H7 (cell line): ENCODE results near the gene ABCA13. TPM values are rescaled to one million over a fixed set of nuclear protein-coding genes. Genes with fewer than 3 reads are reported as not detected.
A peak's percentile ranks its signal among the peaks of the same experiment; 100 is the strongest.
"Not testable (repeated sequence)": the region's sequence is repeated elsewhere in the genome, so short reads cannot be mapped to it uniquely, and the experiment has no call there.

ENCODE experiments used
- DNase-seq: peaks from one replicate; pipeline ENCODE4 v3.0.0; 2012
- H3K27me3 ChIP-seq: 2 replicates; pipeline ENCODE4 v1.6.0; 2011; ENCODE audit warnings: mild to moderate bottlenecking, low read length; ENCODE audit not compliant: control insufficient read depth, insufficient read depth
- H3K36me3 ChIP-seq: replicated peaks from 2 replicates; pipeline ENCODE4 v1.5.1; 2011; ENCODE audit warnings: low read length; ENCODE audit not compliant: control insufficient read depth, insufficient read depth
- H3K4me3 ChIP-seq: 2 replicates; pipeline ENCODE4 v1.5.1; 2011; ENCODE audit warnings: low read depth, mild to moderate bottlenecking, control low read depth, low read length, moderate library complexity; ENCODE audit not compliant: insufficient read depth
- total RNA-seq: library from RNA; depleted of rRNA; stranded (reverse); fragments of >200 nt; shearing (Covaris generic); gene quantifications from 2 replicates; pipeline ENCODE4 v1.2.3, GENCODE V29; 2014

ABCA13 gene
- total RNA-seq, 1 experiment from 2014 or later = not detected

- no peaks in the 10 kb centered on the region for H3K36me3 ChIP-seq
- no peaks in the 10 kb centered on the region for H3K27me3 ChIP-seq
- H3K4me3 ChIP-seq = no peak overlapping the region
- no peak for DNase-seq
Measured at GRCh38 chr7:48188776-48189520, 17.7 kb downstream of the ABCA13 start.

GRCh38 chr7:48192996-48193395 lies 21.7 kb downstream of the ABCA13 start:
- H3K27me3 ChIP-seq = no peaks in the 10 kb centered on the region
- no peak overlapping the region for H3K4me3 ChIP-seq
- H3K36me3 ChIP-seq = no peaks in the 10 kb centered on the region
- no peak for DNase-seq

- DNase-seq = no peak
- no peaks in the 10 kb centered on the region for H3K27me3 ChIP-seq
- H3K36me3 ChIP-seq = no peaks in the 10 kb centered on the region
- no peak overlapping the region for H3K4me3 ChIP-seq
Measured at GRCh38 chr7:48193421-48193820, 22.2 kb downstream of the ABCA13 start.

GRCh38 chr7:48200946-48201589 lies 29.8 kb downstream of the ABCA13 start:
- H3K4me3 ChIP-seq, H3K27me3 ChIP-seq, H3K36me3 ChIP-seq: not testable (repeated sequence)
- peak; percentile 34 for DNase-seq

- H3K27me3 ChIP-seq, H3K4me3 ChIP-seq, DNase-seq, H3K36me3 ChIP-seq: not testable (repeated sequence)
Measured at GRCh38 chr7:48202916-48203315, 31.7 kb downstream of the ABCA13 start.

- Histone ChIP-seq H3K36me3 (no peaks in the 10 kb centered on the region), H3K27me3 (no peaks in the 10 kb centered on the region), H3K4me3 (no peak overlapping the region)
- no peak for DNase-seq
Measured at GRCh38 chr7:48207155-48207675, 36.0 kb downstream of the ABCA13 start.

GRCh38 chr7:48209004-48209600 lies 37.8 kb downstream of the ABCA13 start:
- no peaks in the 10 kb centered on the region for H3K36me3 ChIP-seq
- H3K4me3 ChIP-seq = no peak overlapping the region
- H3K27me3 ChIP-seq = no peaks in the 10 kb centered on the region
- DNase-seq = no peak

- H3K36me3 ChIP-seq = no peaks in the 10 kb centered on the region
- no peak for DNase-seq
Measured at GRCh38 chr7:48213226-48213625, 42.0 kb downstream of the ABCA13 start.

GRCh38 chr7:48217266-48217665 lies 46.0 kb downstream of the ABCA13 start:
- no peak overlapping the region for H3K4me3 ChIP-seq
- no peaks in the 10 kb centered on the region for H3K27me3 ChIP-seq
- no peaks in the 10 kb centered on the region for H3K36me3 ChIP-seq
- DNase-seq = no peak

More at GRCh38 chr7:48213226-48213625, 42.0 kb downstream of the ABCA13 start:
- no peak overlapping the region for H3K4me3 ChIP-seq
- H3K27me3 ChIP-seq = no peaks in the 10 kb centered on the region

GRCh38 chr7:48217753-48218152 lies 46.5 kb downstream of the ABCA13 start:
- no peaks in the 10 kb centered on the region for H3K36me3 ChIP-seq
- H3K27me3 ChIP-seq = no peaks in the 10 kb centered on the region
- no peak overlapping the region for H3K4me3 ChIP-seq
- no peak for DNase-seq

GRCh38 chr7:48224042-48224441 lies 52.8 kb downstream of the ABCA13 start:
- no peak for DNase-seq

GRCh38 chr7:48225101-48225500 lies 53.8 kb downstream of the ABCA13 start:
- H3K27me3 ChIP-seq = no peaks in the 10 kb centered on the region
- no peaks in the 10 kb centered on the region for H3K36me3 ChIP-seq
- H3K4me3 ChIP-seq = no peak overlapping the region
- DNase-seq = no peak

More at GRCh38 chr7:48224042-48224441, 52.8 kb downstream of the ABCA13 start:
- Histone ChIP-seq H3K4me3 (no peak overlapping the region), H3K36me3 (no peaks in the 10 kb centered on the region), H3K27me3 (no peaks in the 10 kb centered on the region)

GRCh38 chr7:48237354-48237753 lies 66.1 kb downstream of the ABCA13 start:
- no peak for DNase-seq
- Histone ChIP-seq H3K27me3 (no peaks in the 10 kb centered on the region), H3K36me3 (no peaks in the 10 kb centered on the region), H3K4me3 (no peak overlapping the region)

- Histone ChIP-seq H3K4me3 (no peak overlapping the region), H3K36me3 (no peaks in the 10 kb centered on the region), H3K27me3 (no peaks in the 10 kb centered on the region)
- DNase-seq = no peak
Measured at GRCh38 chr7:48242846-48243245, 71.6 kb downstream of the ABCA13 start.

- Histone ChIP-seq H3K27me3 (no peaks in the 10 kb centered on the region), H3K4me3 (no peak overlapping the region), H3K36me3 (no peaks in the 10 kb centered on the region)
- no peak for DNase-seq
Measured at GRCh38 chr7:48244864-48245271, 73.6 kb downstream of the ABCA13 start.
